Astrocyte of the spinal cord (primary cell): ENCODE data around the gene MCUR1.

Source experiments
- DNase-seq: peaks from one replicate; pipeline ENCODE4 v3.0.0; 2011; ENCODE audit warnings: low read depth, low spot score
- H3K4me3 ChIP-seq: 2 replicates; pipeline ENCODE4 v1.5.1; 2011; ENCODE audit warnings: low read depth, mild to moderate bottlenecking, low read length, moderate library complexity
- CTCF ChIP-seq: IDR thresholded peaks from 2 replicates; pipeline ENCODE4 v1.5.1; 2012; ENCODE audit warnings: low read depth, mild to moderate bottlenecking, low read length, inconsistent platforms
- in situ Hi-C: cut with HindIII; loops from 2 replicates; pipeline ENCODE4 v1.10.0; 2017; ENCODE audit warnings: low sequenced_read_pairs

Gene MCUR1

GRCh38 chr6:13767121-13767808 is 47.1 kb downstream of the MCUR1 start:
- in situ Hi-C loops, result no loop called here
- no peak for TF ChIP-seq CTCF
- DNase-seq, result peak; percentile 19
- H3K4me3 ChIP-seq, result peak overlapping the region; percentile 3

GRCh38 chr6:13766201-13766634 is 48.1 kb downstream of the MCUR1 start:
- no peak for TF ChIP-seq CTCF
- peak; percentile 61 for DNase-seq
- no peak overlapping the region for H3K4me3 ChIP-seq
- in situ Hi-C loops, result no loop called here

- peak; percentile 22 for DNase-seq
- no peak for TF ChIP-seq CTCF
- in situ Hi-C loops, result no loop called here
- H3K4me3 ChIP-seq, result no peak overlapping the region
These were observed 48.8 kb downstream of the MCUR1 start for GRCh38 chr6:13765570-13765969.

GRCh38 chr6:13764996-13765395 is 49.4 kb downstream of the MCUR1 start:
- no peak overlapping the region for H3K4me3 ChIP-seq
- in situ Hi-C loops, result no loop called here
- DNase-seq, result no peak
- TF ChIP-seq CTCF, result no peak

DNA sequence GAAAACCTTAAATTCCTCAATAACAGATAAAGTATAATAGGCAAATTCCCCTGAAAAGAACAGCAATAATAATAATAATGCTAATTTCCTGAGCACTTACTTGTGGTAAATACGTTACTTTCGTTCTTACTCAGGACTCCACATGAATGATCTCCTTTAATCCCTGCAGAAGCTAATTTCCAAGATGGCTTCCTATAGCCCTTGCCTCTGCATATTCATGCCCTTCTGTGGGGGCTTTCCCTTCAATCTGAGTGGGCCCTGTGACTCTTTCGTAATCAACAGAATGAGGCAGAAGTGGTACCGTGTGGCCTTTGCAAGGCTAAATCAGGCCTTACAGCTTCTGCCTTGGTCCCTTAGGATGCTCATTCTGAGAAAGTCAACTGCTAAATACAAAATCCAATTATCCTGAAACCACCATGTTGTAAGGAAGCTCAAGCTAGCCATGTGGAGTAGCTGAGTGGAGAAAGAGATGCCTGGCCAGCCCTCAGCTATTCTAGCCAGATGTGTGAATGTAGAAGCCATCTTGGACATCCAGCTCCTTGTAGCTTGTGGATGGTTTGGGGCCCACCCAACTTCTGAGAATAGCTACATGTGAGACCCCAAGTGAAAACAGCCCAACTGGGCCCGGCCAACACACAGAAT is 50.5 kb downstream of the MCUR1 start:
- H3K4me3 ChIP-seq, result no peak overlapping the region
- in situ Hi-C loops, result no loop called here
- TF ChIP-seq CTCF, result no peak
- DNase-seq, result no peak

GRCh38 chr6:13762611-13763441 is 51.5 kb downstream of the MCUR1 start:
- in situ Hi-C loops, result no loop called here
- no peak overlapping the region for H3K4me3 ChIP-seq
- DNase-seq, result peak; percentile 93
- TF ChIP-seq CTCF, result no peak
